NAMALWA (cell line): Measurements from ENCODE around the gene LRRC4C.
A peak's percentile ranks its signal among the peaks of the same experiment; 100 is the strongest.
"Not testable (repeated sequence)": the region's sequence is repeated elsewhere in the genome, so short reads cannot be mapped to it uniquely, and the experiment has no call there.

Source experiments
- DNase-seq: peaks from one replicate; pipeline ENCODE4 v3.0.0-alpha.2; 2015; ENCODE audit warnings: low spot score

The LRRC4C gene

DNA sequence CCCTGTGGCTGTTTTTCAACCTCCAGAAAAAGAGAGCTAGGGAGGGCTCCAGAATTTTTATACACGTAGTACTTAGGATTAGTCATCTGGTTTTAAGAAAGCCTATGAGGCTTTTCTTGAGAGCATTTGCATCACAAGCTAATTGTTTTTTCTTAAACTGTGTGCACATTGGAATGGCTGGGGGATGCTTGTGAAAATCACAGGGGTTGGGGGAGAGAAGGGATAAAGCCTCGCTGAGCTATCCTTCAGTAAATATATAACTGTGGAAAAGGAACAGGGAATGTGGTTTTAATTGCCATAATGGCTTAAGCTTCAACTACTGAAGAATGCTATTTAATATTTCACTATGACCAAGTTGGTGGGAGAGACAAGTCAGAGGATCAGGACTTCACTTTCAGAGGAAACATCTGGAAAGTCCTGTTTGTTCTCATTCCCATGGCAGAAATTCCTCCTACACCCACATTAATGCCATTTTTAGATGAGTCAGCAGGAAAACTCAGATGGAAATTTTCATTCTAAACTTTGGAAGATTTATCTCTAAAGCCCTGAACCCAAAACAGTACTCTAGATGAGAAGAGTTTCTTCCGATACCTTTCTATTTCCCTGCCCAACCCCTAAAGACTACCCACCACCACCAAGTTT, 591.3 kb downstream of the LRRC4C start:
- DNase-seq = no peak

DNA sequence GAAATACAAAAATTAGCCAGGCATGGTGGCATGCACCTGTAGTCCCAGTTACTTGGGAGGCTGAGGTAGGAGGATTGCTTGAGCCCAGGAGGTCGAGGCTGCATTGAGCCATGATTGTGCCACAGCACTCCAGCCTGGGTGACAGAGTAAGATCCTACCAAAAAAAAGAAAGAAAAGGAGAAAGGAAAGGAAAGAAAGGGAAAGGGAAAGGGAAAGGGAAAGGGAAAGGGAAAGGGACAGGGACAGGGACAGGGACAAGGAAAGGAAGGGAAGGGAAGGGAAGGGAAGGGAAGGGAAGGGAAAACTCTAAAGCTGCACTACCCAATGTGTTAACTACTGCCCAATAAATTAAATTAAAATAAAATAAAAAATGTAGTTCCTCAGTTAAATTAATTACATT, 601.7 kb downstream of the LRRC4C start:
- not testable (repeated sequence) for DNase-seq

GRCh38 chr11:40842750-40843339, 616.6 kb downstream of the LRRC4C start:
- DNase-seq = no peak

GRCh38 chr11:40841231-40841630, 618.2 kb downstream of the LRRC4C start:
- no peak for DNase-seq

GRCh38 chr11:40838181-40838683, 621.2 kb downstream of the LRRC4C start:
- no peak for DNase-seq

- DNase-seq = no peak
Measured at GRCh38 chr11:40827116-40827515, 632.3 kb downstream of the LRRC4C start.

- no peak for DNase-seq
Measured at GRCh38 chr11:40826601-40827000, 632.9 kb downstream of the LRRC4C start.

DNA sequence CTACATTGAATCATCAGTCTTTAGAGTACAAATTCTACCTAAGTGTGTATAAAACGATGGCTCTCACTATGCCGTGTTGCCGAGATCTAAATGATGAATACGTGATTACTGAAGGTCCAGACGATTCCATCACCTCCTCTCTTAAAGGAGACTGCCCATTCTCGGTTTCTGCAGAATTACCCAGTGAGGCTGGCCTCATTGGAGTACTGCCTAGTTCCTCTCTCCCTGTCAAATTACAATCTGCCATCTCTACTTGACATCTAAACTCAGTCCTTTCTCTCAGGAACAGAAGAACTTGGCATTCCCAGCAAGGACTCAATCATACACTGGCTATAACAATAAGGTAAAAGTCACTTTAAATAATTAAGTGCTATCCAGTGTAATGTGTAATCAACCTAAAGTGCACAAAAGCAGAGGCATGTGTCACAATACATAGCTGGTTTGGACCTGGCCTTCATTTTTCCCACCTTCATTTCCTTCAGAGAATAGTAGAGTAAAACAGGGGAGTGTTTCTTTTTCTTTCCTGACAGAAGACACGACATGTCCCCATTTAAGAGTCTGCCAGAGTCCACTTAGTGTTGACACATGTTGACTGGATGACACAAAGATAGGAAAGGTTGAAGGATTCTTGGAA, 634.1 kb downstream of the LRRC4C start:
- DNase-seq = no peak

DNA sequence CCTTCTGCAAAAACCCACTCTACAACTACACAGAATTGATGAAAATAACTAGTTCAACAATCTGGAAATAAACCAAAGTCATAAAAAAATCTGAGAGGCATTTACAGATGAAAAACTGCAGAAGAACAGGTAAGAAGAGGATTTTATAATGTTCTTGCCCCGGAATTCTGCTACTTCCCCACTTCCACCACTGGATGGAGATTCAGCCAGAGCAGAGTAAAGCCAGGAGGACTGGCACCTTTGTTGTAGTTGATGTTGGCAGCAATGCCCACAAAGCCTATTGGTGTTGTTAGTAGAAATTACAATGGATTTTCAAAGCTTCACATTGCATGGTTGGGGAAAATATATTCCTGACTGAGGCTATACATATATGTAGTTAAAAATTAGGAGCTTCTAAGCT, 640.2 kb downstream of the LRRC4C start:
- no peak for DNase-seq

DNA sequence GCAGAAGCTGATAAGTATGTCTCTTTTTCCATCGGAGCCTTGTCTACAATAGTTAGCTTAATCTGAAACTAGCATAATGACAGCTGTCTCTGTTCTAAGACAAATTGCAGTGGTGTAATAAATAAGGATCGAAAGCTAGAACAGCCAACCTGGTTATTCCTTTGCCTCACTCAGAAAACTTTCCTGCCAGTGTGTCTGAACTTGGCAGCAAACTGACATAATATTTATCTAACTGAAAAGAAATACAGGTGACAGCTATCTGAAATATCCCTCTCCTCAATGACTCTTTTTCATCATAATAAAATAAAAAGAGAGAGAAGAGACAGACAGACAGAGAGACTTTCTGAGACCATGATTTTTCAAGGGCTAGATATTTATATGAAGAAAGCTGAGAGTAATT, 642.5 kb downstream of the LRRC4C start:
- no peak for DNase-seq

- DNase-seq = no peak
Measured at GRCh38 chr11:40797981-40798380, 661.5 kb downstream of the LRRC4C start.

DNA sequence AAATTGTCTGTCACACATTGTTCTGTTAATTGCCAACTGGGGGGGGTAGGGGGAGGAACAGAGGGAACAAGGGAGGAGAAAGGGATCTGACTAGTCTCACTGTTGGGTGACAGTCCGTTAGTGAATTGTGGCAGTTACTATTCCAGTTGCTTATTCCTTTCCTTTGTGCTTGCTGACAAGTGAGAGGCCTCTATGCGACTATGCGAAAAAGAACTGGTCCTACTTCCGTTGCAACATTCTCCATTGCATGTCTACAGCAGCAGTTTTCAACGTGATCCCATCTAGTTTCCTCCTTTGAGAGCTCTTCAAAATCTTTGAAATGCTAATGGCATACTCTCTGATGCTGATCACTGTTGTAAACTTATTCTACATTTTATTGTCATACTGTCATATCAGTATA, 672.2 kb downstream of the LRRC4C start:
- DNase-seq = no peak

- DNase-seq = no peak
Measured at GRCh38 chr11:40763046-40763445, 696.4 kb downstream of the LRRC4C start.

DNA sequence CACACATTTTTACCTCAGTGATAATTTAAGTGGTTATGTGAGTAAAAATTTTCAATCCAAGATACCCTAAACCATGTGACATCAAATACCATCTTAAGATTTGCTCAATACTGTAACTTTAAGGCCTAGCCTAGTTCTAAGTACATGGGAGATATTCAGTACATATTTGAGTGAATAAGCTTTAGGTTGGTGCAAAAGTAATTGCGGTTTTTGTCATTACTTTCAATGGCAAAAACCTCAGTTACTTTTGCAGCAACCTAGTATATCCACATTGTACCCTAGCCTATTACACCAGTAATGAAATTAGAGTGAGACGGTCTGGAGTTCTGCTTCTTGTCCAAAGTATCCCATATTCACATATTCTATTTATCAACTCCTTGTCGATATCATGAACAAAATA, 700.1 kb downstream of the LRRC4C start:
- no peak for DNase-seq

DNA sequence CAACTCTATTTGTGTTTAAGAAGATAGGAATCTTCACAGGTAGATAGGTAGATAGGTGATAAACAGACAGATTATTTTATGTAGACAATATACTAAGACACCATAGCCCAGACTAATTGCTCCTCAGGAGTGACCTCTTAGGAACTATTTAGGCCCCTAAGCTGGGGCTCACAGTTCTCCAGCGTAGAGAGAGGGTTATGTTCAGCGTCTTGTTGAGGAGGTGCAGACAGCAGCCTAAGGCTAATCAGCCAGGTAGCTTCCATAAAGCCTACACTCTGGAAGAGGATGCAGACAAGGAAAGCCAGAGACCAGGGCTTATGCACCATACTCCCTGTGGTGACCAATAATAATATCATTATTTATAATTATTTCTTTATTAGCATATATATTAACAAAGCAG, 705.2 kb downstream of the LRRC4C start:
- DNase-seq = no peak

DNA sequence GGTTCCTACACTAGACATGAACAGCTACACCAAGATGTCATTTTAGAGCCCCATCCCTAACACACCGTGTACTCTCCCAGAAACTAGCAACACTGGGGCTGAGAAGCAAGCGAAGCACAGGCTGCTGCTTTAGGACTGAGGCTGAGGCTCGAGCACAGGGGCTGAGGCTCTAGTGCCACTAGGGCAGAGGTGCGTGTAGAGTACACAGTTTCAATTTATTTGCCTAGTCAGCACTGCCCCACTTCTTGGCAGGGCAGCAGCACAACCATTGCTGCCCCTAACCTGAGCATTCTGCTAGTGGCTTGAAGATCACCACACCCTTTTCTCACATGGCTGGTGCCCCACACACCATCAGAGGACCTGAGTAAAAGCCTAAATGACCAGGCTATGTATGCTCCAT, 713.2 kb downstream of the LRRC4C start:
- no peak for DNase-seq

- DNase-seq = no peak
Measured at GRCh38 chr11:40732132-40732531, 727.3 kb downstream of the LRRC4C start.

GRCh38 chr11:40722179-40722795, 737.2 kb downstream of the LRRC4C start:
- DNase-seq = peak; percentile 36

DNA sequence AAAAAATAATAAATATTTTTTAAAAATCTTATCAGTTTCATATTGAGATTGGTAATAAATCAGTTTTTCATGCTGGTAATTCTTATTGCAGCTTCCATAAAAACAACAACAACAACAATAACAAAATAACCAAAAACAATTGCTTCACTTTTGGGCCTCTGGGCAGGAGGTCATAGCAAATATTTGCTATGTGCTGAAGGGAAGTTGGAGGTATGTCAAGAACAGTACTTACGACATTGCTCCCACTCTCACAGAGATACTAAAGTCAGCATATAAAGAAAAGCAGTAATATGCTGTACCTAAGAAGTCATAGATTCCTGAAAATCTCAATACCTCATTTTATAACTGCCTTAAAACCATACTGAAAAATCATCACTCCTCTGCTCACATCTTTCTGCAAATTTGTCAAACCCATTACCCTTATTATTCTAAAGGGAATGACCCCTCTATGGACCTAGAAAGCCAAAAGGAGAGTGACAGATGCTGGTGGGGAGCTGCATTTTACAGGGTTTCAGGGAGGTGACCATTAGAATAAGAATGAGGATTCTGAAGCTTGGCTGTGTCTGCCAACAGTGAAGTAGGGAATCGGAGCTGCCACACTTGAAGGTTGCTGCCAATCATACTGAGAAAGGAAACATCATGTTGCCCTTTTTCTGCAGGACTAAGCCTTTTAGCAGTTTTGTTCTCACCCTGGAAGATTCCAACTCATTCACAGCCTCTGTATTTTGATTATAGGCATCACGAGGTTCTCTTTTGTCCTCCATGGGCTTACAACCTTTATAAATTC, 742.9 kb downstream of the LRRC4C start:
- no peak for DNase-seq

DNA sequence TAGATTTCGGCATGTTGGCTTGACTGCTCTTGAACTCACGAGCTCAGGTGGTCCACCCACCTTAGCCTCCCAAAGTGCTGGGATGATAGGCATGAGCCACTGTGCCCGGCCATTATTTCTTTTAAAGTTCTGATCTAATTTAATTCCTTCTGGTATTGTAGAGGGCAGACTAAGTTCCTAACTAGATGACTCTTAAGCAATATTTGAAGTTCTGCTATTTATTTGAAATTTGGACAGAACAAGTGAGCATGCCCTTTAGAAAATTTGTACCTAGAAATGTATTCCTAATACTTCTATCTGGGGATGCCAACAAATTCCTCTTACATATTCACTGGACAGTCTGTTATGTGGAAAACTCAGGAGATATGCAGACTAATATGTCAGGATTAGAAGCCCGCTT, 746.4 kb downstream of the LRRC4C start:
- DNase-seq = no peak

- DNase-seq = no peak
Measured at GRCh38 chr11:40701027-40701426, 758.4 kb downstream of the LRRC4C start.

DNA sequence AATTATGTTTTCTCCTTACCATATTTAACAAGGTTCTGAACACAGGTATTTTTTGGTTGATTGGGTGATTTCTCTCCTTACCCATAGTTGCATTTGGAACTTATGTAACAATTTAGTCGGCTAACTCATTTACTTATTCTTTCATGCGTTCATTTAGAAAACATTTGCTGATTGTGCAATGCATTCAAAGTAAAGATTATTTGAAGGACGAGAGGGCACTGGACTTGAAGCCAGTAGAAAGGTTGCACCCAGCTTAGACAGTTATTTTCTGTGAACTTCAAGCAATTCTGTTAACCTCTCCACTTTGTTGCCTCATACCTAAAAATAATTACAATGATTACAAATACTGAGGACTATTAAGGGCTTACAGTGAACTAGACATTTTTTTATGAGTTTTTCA, 769.6 kb downstream of the LRRC4C start:
- DNase-seq = no peak
